ENCODE data around the gene LMO1.

Gene LMO1

DNA sequence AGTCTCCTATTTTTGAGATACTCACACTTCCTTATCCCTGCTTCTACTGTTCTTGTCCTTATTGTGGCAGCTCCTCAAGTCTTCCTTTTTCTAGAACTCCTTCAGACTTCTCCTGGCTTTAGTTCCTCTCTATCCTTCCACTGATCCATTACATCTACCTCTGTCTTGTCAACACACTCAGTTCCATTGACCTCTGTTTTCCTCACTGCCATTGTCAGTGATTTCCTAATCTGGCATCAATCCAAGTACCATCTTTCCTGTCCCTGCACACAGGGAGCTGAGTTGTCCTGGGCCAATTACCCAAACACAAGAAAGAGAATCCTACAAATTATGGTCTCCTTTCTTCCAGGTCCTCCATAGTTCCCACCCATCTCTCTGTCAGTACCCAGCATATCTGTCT lies 66.9 kb downstream of the LMO1 start:
- DNase-seq (ENCODE audit: low read depth) = no peak
- in situ Hi-C loops (cut with HindIII; ENCODE audit: low sequenced_read_pairs) = no loop called here
- TF ChIP-seq, protein P1, sequence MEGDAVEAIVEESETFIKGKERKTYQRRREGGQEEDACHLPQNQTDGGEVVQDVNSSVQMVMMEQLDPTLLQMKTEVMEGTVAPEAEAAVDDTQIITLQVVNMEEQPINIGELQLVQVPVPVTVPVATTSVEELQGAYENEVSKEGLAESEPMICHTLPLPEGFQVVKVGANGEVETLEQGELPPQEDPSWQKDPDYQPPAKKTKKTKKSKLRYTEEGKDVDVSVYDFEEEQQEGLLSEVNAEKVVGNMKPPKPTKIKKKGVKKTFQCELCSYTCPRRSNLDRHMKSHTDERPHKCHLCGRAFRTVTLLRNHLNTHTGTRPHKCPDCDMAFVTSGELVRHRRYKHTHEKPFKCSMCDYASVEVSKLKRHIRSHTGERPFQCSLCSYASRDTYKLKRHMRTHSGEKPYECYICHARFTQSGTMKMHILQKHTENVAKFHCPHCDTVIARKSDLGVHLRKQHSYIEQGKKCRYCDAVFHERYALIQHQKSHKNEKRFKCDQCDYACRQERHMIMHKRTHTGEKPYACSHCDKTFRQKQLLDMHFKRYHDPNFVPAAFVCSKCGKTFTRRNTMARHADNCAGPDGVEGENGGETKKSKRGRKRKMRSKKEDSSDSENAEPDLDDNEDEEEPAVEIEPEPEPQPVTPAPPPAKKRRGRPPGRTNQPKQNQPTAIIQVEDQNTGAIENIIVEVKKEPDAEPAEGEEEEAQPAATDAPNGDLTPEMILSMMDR (IDR thresholded peaks at IDR 0.05; ENCODE audit: low read depth, low read length, missing control alignments) = no peak
- H3K4me3 ChIP-seq (ENCODE audit: low read depth, low read length) = no peak overlapping the region

DNA sequence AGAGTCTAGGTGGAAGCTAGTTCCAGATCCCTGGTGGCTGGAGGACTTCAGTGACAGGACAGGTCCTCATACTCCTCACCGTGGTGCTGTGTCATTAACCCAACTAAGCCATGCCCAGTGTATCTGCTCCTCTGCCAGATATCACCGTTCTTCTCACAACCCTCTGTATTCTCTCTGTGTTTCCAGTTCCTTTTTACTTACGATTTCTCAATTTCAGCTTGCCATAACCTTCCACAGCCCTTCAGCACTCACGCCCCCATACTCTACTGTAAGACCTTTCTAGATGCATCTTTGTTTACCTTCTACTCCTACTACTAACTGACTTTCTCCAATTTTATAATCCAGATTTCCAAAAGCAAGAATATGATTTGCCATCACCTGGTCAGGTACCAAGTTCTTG lies 68.7 kb downstream of the LMO1 start:
- no peak for DNase-seq (ENCODE audit: low read depth)
- TF ChIP-seq, protein P1 (IDR thresholded peaks at IDR 0.05; ENCODE audit: low read depth, low read length, missing control alignments) = no peak
- H3K4me3 ChIP-seq (ENCODE audit: low read depth, low read length) = no peak overlapping the region
- in situ Hi-C loops (cut with HindIII; ENCODE audit: low sequenced_read_pairs) = no loop called here

DNA sequence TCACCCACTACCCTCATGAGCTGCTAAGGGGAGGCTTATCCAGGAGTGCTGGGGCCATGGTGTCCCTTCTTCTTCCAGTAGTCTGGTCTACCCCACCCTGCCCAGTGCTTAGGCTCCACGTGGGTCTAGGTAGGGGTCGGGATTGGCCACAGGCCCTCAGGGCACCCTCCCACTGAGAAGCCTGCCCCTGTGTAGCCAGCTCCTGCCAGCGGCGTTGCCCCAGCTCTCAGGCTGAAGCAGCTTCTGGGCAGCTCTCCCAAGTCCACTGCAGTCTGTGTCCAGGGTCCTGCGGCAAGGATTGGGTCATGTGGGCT lies 70.8 kb downstream of the LMO1 start:
- in situ Hi-C loops (cut with HindIII; ENCODE audit: low sequenced_read_pairs) = no loop called here
- TF ChIP-seq, protein P1 (IDR thresholded peaks at IDR 0.05; ENCODE audit: low read depth, low read length, missing control alignments) = no peak
- H3K4me3 ChIP-seq (ENCODE audit: low read depth, low read length) = no peak overlapping the region
- no peak for DNase-seq (ENCODE audit: low read depth)

DNA sequence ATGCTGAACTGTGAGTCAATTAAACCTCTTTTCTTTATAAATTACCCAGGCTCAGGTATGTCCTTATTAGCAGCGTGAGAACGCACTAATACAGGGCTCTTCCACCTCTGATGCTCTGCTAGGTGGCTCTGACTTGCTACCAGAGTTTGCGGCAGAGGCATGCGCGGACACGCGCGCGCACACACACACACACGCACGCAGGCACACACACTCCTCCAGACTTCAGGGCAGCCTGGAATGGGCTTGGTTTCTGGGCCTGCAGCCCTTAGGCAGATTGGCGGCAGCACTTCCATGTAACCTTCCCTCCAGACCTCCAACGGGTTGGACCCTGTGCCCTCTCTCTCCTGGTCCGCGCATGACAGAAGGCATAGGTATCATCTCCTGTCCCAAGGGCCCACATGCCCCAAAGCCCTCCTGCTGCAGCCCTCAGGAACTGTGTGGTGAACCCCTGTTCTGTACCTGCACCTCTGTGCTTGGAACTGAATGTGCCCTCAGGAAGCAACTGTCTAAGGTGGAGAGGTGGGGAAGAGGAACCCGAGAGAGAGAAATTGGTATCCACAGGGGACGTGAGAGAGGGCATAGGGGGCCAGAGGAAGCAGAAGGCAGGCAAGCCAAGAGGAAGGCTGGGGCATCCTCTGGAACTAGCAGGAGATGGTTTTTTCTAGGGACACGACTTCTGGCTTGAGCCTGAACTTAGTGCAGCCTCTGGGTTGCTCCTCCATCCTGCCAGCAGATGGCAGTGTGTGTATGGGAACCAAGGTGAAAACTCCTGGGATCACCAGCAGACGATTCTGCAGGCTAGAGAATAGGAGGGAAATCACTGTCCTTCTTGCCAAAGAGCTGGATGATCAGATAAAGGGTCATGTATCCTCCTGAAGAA lies 71.4 kb downstream of the LMO1 start:
- TF ChIP-seq, protein P1 (IDR thresholded peaks at IDR 0.05; ENCODE audit: low read depth, low read length, missing control alignments) = peak; percentile 96
- in situ Hi-C loops (cut with HindIII; ENCODE audit: low sequenced_read_pairs) = no loop called here
- peak; percentile 36 for DNase-seq (ENCODE audit: low read depth)
- H3K4me3 ChIP-seq (ENCODE audit: low read depth, low read length) = no peak overlapping the region

DNA sequence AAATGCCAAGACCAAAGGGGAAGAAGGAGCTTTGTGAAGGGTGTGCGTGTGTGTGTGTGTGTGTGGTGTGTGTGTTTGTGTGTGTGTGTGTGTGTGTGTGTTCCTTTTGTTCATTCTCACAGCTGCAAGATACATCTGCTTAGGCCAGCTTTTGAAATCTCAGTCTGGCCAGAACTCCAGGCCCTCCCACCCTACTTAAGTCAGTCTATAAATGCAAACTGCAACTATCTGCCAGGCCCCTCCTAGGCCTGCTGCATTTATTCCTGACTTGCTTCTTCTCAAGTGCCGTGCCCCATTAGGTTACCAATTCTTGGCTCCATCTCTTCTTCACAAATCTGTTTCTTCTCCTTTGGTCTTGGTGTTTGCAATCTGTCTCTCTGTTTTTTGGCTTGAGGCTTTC lies 73.2 kb downstream of the LMO1 start:
- H3K4me3 ChIP-seq (ENCODE audit: low read depth, low read length) = no peak overlapping the region
- TF ChIP-seq, protein P1 (IDR thresholded peaks at IDR 0.05; ENCODE audit: low read depth, low read length, missing control alignments) = no peak
- in situ Hi-C loops (cut with HindIII; ENCODE audit: low sequenced_read_pairs) = no loop called here
- DNase-seq (ENCODE audit: low read depth) = no peak

DNA sequence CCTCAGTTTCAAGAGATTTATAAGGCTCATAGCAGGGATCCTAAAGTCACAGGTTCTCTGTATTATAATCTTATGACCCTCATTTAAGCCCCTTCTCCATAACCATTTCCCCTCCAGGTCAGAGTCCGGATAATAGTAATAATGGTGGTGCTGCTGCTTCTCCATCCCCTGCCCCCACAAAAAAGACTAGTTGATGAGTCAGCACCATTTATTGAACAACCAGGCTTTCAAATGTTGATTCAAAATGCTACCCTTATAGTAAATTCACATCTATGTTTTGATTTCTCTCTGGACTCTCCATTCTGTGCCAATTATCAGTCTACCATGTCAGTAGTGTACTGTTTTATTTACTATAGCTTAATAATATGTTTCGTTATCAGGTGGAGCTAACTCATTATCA lies 77.2 kb downstream of the LMO1 start:
- TF ChIP-seq, protein P1 (IDR thresholded peaks at IDR 0.05; ENCODE audit: low read depth, low read length, missing control alignments) = no peak
- no peak for DNase-seq (ENCODE audit: low read depth)
- no peak overlapping the region for H3K4me3 ChIP-seq (ENCODE audit: low read depth, low read length)
- in situ Hi-C loops (cut with HindIII; ENCODE audit: low sequenced_read_pairs) = no loop called here
